Ramos (cell line): ENCODE measurements around the gene UBASH3B.

ENCODE experiments used
- in situ Hi-C: fragments of 300-500 bp; cut with MboI; formaldehyde crosslinking; loops from one replicate; pipeline ENCODE4 v1.14.3; 2022; ENCODE audit warnings: low sequenced_read_pairs; ENCODE audit not compliant: unreplicated experiment

Gene UBASH3B

GRCh38 chr11:122796128-122796717, 140.7 kb downstream of the UBASH3B start:
- in situ Hi-C loops = no loop called here

- in situ Hi-C loops = no loop called here
Observed at GRCh38 chr11:122797651-122798050, 142.1 kb downstream of the UBASH3B start.

GRCh38 chr11:122799406-122800105, 144.0 kb downstream of the UBASH3B start:
- in situ Hi-C loops = no loop called here

GRCh38 chr11:122802876-122803275, 147.4 kb downstream of the UBASH3B start:
- in situ Hi-C loops = no loop called here

- in situ Hi-C loops = no loop called here
Observed at GRCh38 chr11:122803306-122803705, 147.8 kb downstream of the UBASH3B start.

GRCh38 chr11:122803716-122804115, 148.2 kb downstream of the UBASH3B start:
- in situ Hi-C loops = no loop called here

- in situ Hi-C loops = no loop called here
Observed at GRCh38 chr11:122804161-122804560, 148.6 kb downstream of the UBASH3B start.

- in situ Hi-C loops = no loop called here
Observed at GRCh38 chr11:122804796-122805195, 149.3 kb downstream of the UBASH3B start.

GRCh38 chr11:122807731-122808477, 152.4 kb downstream of the UBASH3B start:
- in situ Hi-C loops = no loop called here

- in situ Hi-C loops = no loop called here
Observed at GRCh38 chr11:122808478-122808869, 153.0 kb downstream of the UBASH3B start.

GRCh38 chr11:122809866-122810265, 154.3 kb downstream of the UBASH3B start:
- in situ Hi-C loops = no loop called here

- in situ Hi-C loops = no loop called here
Observed at GRCh38 chr11:122811721-122812120, 156.2 kb downstream of the UBASH3B start.

GRCh38 chr11:122812638-122813037, 157.1 kb downstream of the UBASH3B start:
- in situ Hi-C loops = no loop called here

- in situ Hi-C loops = no loop called here
Observed at GRCh38 chr11:122813176-122813893, 157.8 kb downstream of the UBASH3B start.

GRCh38 chr11:122813894-122814270, 158.4 kb downstream of the UBASH3B start:
- in situ Hi-C loops = no loop called here

- in situ Hi-C loops = no loop called here
Observed at GRCh38 chr11:122814401-122814800, 158.9 kb downstream of the UBASH3B start.

GRCh38 chr11:122815900-122816299, 160.4 kb downstream of the UBASH3B start:
- in situ Hi-C loops = no loop called here

GRCh38 chr11:122816761-122817520, 161.4 kb downstream of the UBASH3B start:
- in situ Hi-C loops = no loop called here

- in situ Hi-C loops = no loop called here
Observed at GRCh38 chr11:122820158-122820557, 164.6 kb downstream of the UBASH3B start.

GRCh38 chr11:122821169-122821568, 165.6 kb downstream of the UBASH3B start:
- in situ Hi-C loops = no loop called here
